IMR-90 (cell line): Measurements from ENCODE around the gene CCDC88A. TPM values are rescaled to one million over a fixed set of nuclear protein-coding genes. Genes with fewer than 3 reads are reported as not detected.

Experiments
- ATAC-seq: fragments of 200-7000 bp; cut with Tn5 transposase; 2 replicates; pipeline ENCODE4 v1.9.1; 2020; ENCODE audit warnings: low read depth, mild to moderate bottlenecking, moderate library complexity
- BruUV-seq: library from RNA; stranded (reverse); fragments of 400-500 nt; replicated peaks from 2 replicates; lab custom pipeline; 2021; lab: Mats Ljungman, UMichigan
- CTCF ChIA-PET: fragments of 300-600 bp; formaldehyde crosslinking; extraction: SDS; loops from one replicate; lab custom pipeline; 2021; ENCODE audit warnings: antibody characterized with exemption; lab: Yijun Ruan, JAX
- POLR2A ChIA-PET: fragments of 300-600 bp; sonication (Branson Sonifier 250); formaldehyde crosslinking; loops from one replicate; lab custom pipeline; 2022; ENCODE audit warnings: antibody characterized with exemption; ENCODE audit not compliant: unreplicated experiment; lab: Charles Lee
- DNase-seq: peaks from one replicate; pipeline ENCODE4 v3.0.0; 2013
- H2AFZ ChIP-seq: replicated peaks from 2 replicates; pipeline ENCODE3; 2013; ENCODE audit warnings: low read length, mild to moderate bottlenecking; ENCODE audit not compliant: poor library complexity
- H2AK5ac ChIP-seq: 2 replicates; pipeline ENCODE4 v1.6.1; 2013; ENCODE audit warnings: low read depth, low read length, inconsistent platforms
- H2AK9ac ChIP-seq: replicated peaks from 2 replicates; pipeline ENCODE3; 2013; ENCODE audit warnings: mild to moderate bottlenecking, low read depth, low read length, moderate library complexity; ENCODE audit not compliant: poor library complexity
- H2BK120ac ChIP-seq: 2 replicates; pipeline ENCODE4 v1.6.1; 2013; ENCODE audit warnings: low read depth, low read length, inconsistent platforms
- H2BK15ac ChIP-seq: 3 replicates; pipeline ENCODE4 v1.6.1; 2013; ENCODE audit warnings: low read depth, low read length, inconsistent platforms
- H2BK20ac ChIP-seq: 2 replicates; pipeline ENCODE4 v1.6.1; 2013; ENCODE audit warnings: low read depth, mild to moderate bottlenecking, inconsistent platforms, low read length, moderate library complexity
- H2BK5ac ChIP-seq: 2 replicates; pipeline ENCODE4 v1.6.1; 2013; ENCODE audit warnings: mild to moderate bottlenecking, low read depth, low read length, inconsistent platforms; ENCODE audit not compliant: poor library complexity, severe bottlenecking
- H3K14ac ChIP-seq: replicated peaks from 2 replicates; pipeline ENCODE4 v1.6.1; 2013; ENCODE audit warnings: low read depth, low read length, inconsistent platforms
- H3K18ac ChIP-seq: 2 replicates; pipeline ENCODE4 v1.6.1; 2013; ENCODE audit warnings: low read depth, low read length, control low read depth
- H3K23ac ChIP-seq: 2 replicates; pipeline ENCODE4 v1.6.1; 2013; ENCODE audit warnings: low read depth, low read length, inconsistent platforms
- H3K27ac ChIP-seq: 2 replicates; pipeline ENCODE4 v1.5.1; 2013; ENCODE audit warnings: mild to moderate bottlenecking, control low read depth, low read length; ENCODE audit not compliant: insufficient read depth
- H3K27me3 ChIP-seq: 2 replicates; pipeline ENCODE4 v1.6.1; 2013; ENCODE audit warnings: low read length; ENCODE audit not compliant: control insufficient read depth, insufficient read depth
- H3K36me3 ChIP-seq: 2 replicates; pipeline ENCODE4 v1.6.1; 2013; ENCODE audit warnings: low read length, mixed read lengths; ENCODE audit not compliant: control insufficient read depth, insufficient read depth
- H3K4ac ChIP-seq: 2 replicates; pipeline ENCODE4 v1.6.1; 2013; ENCODE audit warnings: low read depth, low read length, inconsistent platforms
- H3K4me1 ChIP-seq: 2 replicates; pipeline ENCODE4 v1.6.1; 2013; ENCODE audit warnings: low read length, mixed read lengths; ENCODE audit not compliant: control insufficient read depth, insufficient read depth
- H3K4me2 ChIP-seq: 2 replicates; pipeline ENCODE4 v1.6.1; 2013; ENCODE audit warnings: low read depth, mild to moderate bottlenecking, control low read depth, low read length, moderate library complexity
- H3K4me3 ChIP-seq: 2 replicates; pipeline ENCODE4 v1.5.1; 2013; ENCODE audit warnings: low read depth, mild to moderate bottlenecking, control low read depth, low read length, moderate library complexity; ENCODE audit not compliant: insufficient read depth
- H3K56ac ChIP-seq: 2 replicates; pipeline ENCODE4 v1.6.1; 2013; ENCODE audit warnings: low read length, inconsistent platforms; ENCODE audit not compliant: insufficient read depth; ENCODE audit errors: extremely low read depth
- H3K79me1 ChIP-seq, 2 experiments: 2 replicates each; pipeline ENCODE4 v1.6.1; 2013; ENCODE audit warnings: low read length in 2 of 2, inconsistent platforms in 1 of 2, low read depth in 1 of 2
- H3K9ac ChIP-seq: 2 replicates; pipeline ENCODE4 v1.6.1; 2013; ENCODE audit warnings: low read depth, low read length, control low read depth
- H3K9me1 ChIP-seq: 2 replicates; pipeline ENCODE4 v1.6.1; 2013; ENCODE audit warnings: low read length, inconsistent platforms; ENCODE audit not compliant: insufficient read depth
- H3K9me3 ChIP-seq: 2 replicates; pipeline ENCODE4 v1.6.1; 2013; ENCODE audit warnings: low read length; ENCODE audit not compliant: control insufficient read depth, insufficient read depth
- H4K20me1 ChIP-seq: 2 replicates; pipeline ENCODE4 v1.6.1; 2013; ENCODE audit warnings: low read length, inconsistent platforms; ENCODE audit not compliant: insufficient read depth
- H4K5ac ChIP-seq: 2 replicates; pipeline ENCODE4 v1.6.1; 2013; ENCODE audit warnings: mild to moderate bottlenecking, low read depth, low read length, control low read depth
- H4K8ac ChIP-seq, 2 experiments: 2 replicates each; pipeline ENCODE4 v1.6.1; 2013; ENCODE audit warnings: low read depth in 2 of 2, low read length in 2 of 2, control low read depth in 1 of 2, inconsistent platforms in 1 of 2
- H4K91ac ChIP-seq: 2 replicates; pipeline ENCODE4 v1.6.1; 2013; ENCODE audit warnings: low read depth, low read length, inconsistent platforms; ENCODE audit not compliant: insufficient read depth
- CHD1 ChIP-seq: IDR thresholded peaks from 2 replicates; pipeline ENCODE4 v1.6.1; 2012; ENCODE audit warnings: low read depth, low read length, improper control_type of control experiment
- FOS ChIP-seq: fragments of 150-350 bp; IDR thresholded peaks from 2 replicates; pipeline ENCODE4 v1.6.1; 2016; ENCODE audit warnings: low read depth, low read length
- MAZ ChIP-seq: IDR thresholded peaks from 2 replicates; pipeline ENCODE4 v1.6.1; 2012; ENCODE audit warnings: low read depth, mild to moderate bottlenecking, low read length, improper control_type of control experiment, moderate library complexity, borderline replicate concordance
- MXI1 ChIP-seq: IDR thresholded peaks from 2 replicates; pipeline ENCODE4 v1.6.1; 2012; ENCODE audit warnings: low read depth, mild to moderate bottlenecking, low read length, moderate library complexity, borderline replicate concordance
- NFE2L2 ChIP-seq: fragments of 150-350 bp; IDR thresholded peaks from 2 replicates; pipeline ENCODE4 v1.6.1; 2016; ENCODE audit warnings: low read depth, mild to moderate bottlenecking, low read length
- RAD21 ChIP-seq: IDR thresholded peaks from 2 replicates; pipeline ENCODE4 v1.6.1; 2012; ENCODE audit warnings: low read length, improper control_type of control experiment
- RFX5 ChIP-seq: IDR thresholded peaks from 2 replicates; pipeline ENCODE4 v1.8.0; 2012; ENCODE audit warnings: low read depth, mild to moderate bottlenecking, low read length, moderate library complexity
- WGBS, 2 experiments: methylation state at CpG; one replicate each; pipeline versions ENCODE4 v1.1.5 to v1.1.7; 2013; ENCODE audit warnings: missing lambda C conversion rate in 2 of 2; ENCODE audit not compliant: insufficient read length in 1 of 2; ENCODE audit errors: extremely low coverage in 2 of 2; 5-methylcytosine and 5-hydroxymethylcytosine counted together
- dilution Hi-C: fragments of 300-500 bp; cut with HindIII; formaldehyde crosslinking; loops from one replicate; pipeline ENCODE4 v1.14.3; 2018; ENCODE audit warnings: low sequenced_read_pairs; ENCODE audit not compliant: unreplicated experiment
- in situ Hi-C: fragments of 300-500 bp; cut with MboI; formaldehyde crosslinking; loops from 3 replicates; pipeline ENCODE4 v1.14.3; 2019; ENCODE audit warnings: low sequenced_read_pairs, inconsistent platforms, mixed read lengths
- intact Hi-C: fragments of 100-400 bp; cut with micrococcal nuclease; formaldehyde crosslinking; loops from 2 replicates; pipeline ENCODE4 v1.10.0; 2022
- polyA plus RNA-seq, 3 experiments: library from polyadenylated mRNA; depleted of rRNA; stranded (reverse); fragments of >200 nt; gene quantifications; 2 replicates each; pipeline ENCODE4 v1.2.3, GENCODE V29; 2012; ENCODE audit warnings: low replicate concordance in 1 of 3
- total RNA-seq: library from RNA; depleted of rRNA; stranded (reverse); fragments of >200 nt; gene quantifications from 2 replicates; pipeline ENCODE4 v1.2.3, GENCODE V29; 2012

CCDC88A gene
- total and polyA plus RNA-seq, 2 of the 4 experiments (the other 2 are of a cell fraction), result 15.6 to 63.8 TPM

GRCh38 chr2:55268907-55269644, 150.6 kb downstream of the CCDC88A start, which contains the start of gene MTIF2 (continued):
- no peak for TF ChIP-seq NFE2L2
- TF ChIP-seq CHD1, result no peak
- no peak for TF ChIP-seq FOS

GRCh38 chr2:55268288-55268906, 151.3 kb downstream of the CCDC88A start:
- no peak overlapping the region for H3K18ac ChIP-seq
- H2BK5ac ChIP-seq, result peak overlapping the region; percentile 80
- peak overlapping the region; percentile 91 for H3K56ac ChIP-seq
- no peaks in the 10 kb centered on the region for H4K20me1 ChIP-seq
- H4K5ac ChIP-seq, result peak overlapping the region; percentile 96
- peak overlapping the region; percentile 96 for H3K4me2 ChIP-seq
- H3K9me1 ChIP-seq, result no peaks in the 10 kb centered on the region
- H3K79me1 ChIP-seq, result peaks cover 8 to 14% of the 10 kb centered on the region in 2 experiments; a peak in 2 of 4 replicates
- in situ Hi-C loops, result no loop called here
- H3K9ac ChIP-seq, result peak overlapping the region; percentile 97
- H3K14ac ChIP-seq, result peak overlapping the region; percentile 98
- peak overlapping the region; percentile 97 for H2AFZ ChIP-seq
- H2BK20ac ChIP-seq, result no peak overlapping the region
- peak overlapping the region; percentile 74 for H3K4me3 ChIP-seq
- no peak overlapping the region for H2BK15ac ChIP-seq
- H3K27ac ChIP-seq, result peak overlapping the region; percentile 85
- H3K9me3 ChIP-seq, result no peaks in the 10 kb centered on the region
- POLR2A ChIA-PET, result no interaction called here
- peak overlapping the region; percentile 73; the same call in 1 of the 2 replicates for H3K23ac ChIP-seq
- TF ChIP-seq MXI1, result no peak
- no peak for TF ChIP-seq RAD21
- no peak for TF ChIP-seq RFX5
- TF ChIP-seq FOS, result no peak
- TF ChIP-seq MAZ, result no peak
- no peaks in the 10 kb centered on the region for H3K27me3 ChIP-seq
- H3K4ac ChIP-seq, result peak overlapping the region; percentile 94
- peaks cover 6% of the 10 kb centered on the region for H3K36me3 ChIP-seq
- dilution Hi-C loops, result no loop called here
- peak overlapping the region; percentile 81 for H2AK5ac ChIP-seq
- CTCF ChIA-PET, result no interaction called here
- no peak overlapping the region for H2AK9ac ChIP-seq
- intact Hi-C loops, result no loop called here
- peak overlapping the region; percentile 77 for H4K91ac ChIP-seq
- H4K8ac ChIP-seq, result peak overlapping the region; percentile 96 to 98
- ATAC-seq (no peak), DNase-seq (no peak)
- 13% methylated on average over 11 of the region's 13 CpGs; no CpG with 5 or more reads in 1 of the 2 experiments for WGBS, 2 experiments
- no peak overlapping the region for H2BK120ac ChIP-seq
- TSS peak; percentile 89 for BruUV-seq
- H3K4me1 ChIP-seq, result no peaks in the 10 kb centered on the region; the same call in 1 of the 2 replicates
